Chondrocyte (in vitro differentiated cells): ENCODE measurements around the gene HIBCH. TPM values are rescaled to one million over a fixed set of nuclear protein-coding genes. Genes with fewer than 3 reads are reported as not detected.

Experiments used
- DNase-seq: peaks from one replicate; pipeline ENCODE4 v3.0.0; 2021; ENCODE audit warnings: mixed read lengths, low spot score
- H3K27ac Mint-ChIP-seq: one replicate; pipeline ENCODE4 v1.8.0; 2021; ENCODE audit warnings: mild to moderate bottlenecking, moderate library complexity, mixed read lengths; ENCODE audit not compliant: unreplicated experiment
- H3K27me3 Mint-ChIP-seq: 2 replicates; pipeline ENCODE4 v1.8.0; 2021; ENCODE audit warnings: low read depth, mixed read lengths
- H3K36me3 Mint-ChIP-seq: 2 replicates; pipeline ENCODE4 v1.8.0; 2021; ENCODE audit warnings: low read depth, mixed read lengths
- H3K4me1 Mint-ChIP-seq: 2 replicates; pipeline ENCODE4 v1.8.0; 2021; ENCODE audit warnings: low read depth, mild to moderate bottlenecking, mixed read lengths
- H3K4me3 Mint-ChIP-seq: one replicate; pipeline ENCODE4 v1.8.0; 2021; ENCODE audit warnings: mild to moderate bottlenecking, moderate library complexity, mixed read lengths; ENCODE audit not compliant: unreplicated experiment
- H3K9me3 Mint-ChIP-seq: 2 replicates; pipeline ENCODE4 v1.8.0; 2021; ENCODE audit warnings: low read depth, mixed read lengths
- total RNA-seq: library from RNA; stranded (reverse); gene quantifications from 3 replicates; pipeline ENCODE4 v1.2.1, GENCODE V29; 2021
- TF ChIP-seq, protein P1 (sequence below): fragments of 200-600 bp; sonication (generic); IDR thresholded peaks from 2 replicates; pipeline ENCODE4 v1.5.0; 2021; ENCODE audit warnings: antibody characterized with exemption, mild to moderate bottlenecking, moderate library complexity

The HIBCH gene
- total RNA-seq, 1 donor from 2014 or later: 19.1 TPM

DNA sequence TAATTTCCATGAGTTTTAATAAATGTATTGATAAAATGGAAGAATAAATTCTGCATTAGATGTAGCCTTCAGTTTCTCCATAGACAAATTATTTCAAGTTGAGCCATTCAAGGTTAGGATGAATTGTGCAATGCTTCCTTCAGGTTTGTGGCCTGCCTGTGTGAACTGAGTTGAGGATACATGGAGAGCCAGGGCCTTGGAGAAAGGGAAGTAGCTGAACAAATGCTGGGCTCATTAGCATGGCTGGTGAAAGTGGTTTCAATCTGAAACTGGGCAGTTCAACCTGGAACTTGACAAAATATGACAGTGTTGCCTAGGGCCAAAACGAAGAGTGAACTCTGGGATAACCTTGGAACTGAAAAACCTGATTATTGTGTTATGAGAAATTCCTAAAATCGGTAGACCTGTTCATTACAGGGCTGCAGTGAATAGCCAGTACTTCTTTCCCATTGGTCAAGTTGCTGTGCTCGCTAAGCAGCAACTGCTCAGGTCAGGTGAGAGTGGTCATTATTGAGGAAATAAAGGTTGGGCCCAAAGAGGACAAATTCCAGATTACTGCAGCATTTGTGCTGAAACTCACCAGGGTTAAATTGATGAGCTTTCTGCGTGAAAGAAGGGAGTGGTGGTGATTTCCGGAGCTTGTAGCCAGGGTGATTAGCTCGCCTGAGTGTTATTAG lies 36.5 kb upstream of the HIBCH start:
- H3K27ac Mint-ChIP-seq: no peak overlapping the region

DNA sequence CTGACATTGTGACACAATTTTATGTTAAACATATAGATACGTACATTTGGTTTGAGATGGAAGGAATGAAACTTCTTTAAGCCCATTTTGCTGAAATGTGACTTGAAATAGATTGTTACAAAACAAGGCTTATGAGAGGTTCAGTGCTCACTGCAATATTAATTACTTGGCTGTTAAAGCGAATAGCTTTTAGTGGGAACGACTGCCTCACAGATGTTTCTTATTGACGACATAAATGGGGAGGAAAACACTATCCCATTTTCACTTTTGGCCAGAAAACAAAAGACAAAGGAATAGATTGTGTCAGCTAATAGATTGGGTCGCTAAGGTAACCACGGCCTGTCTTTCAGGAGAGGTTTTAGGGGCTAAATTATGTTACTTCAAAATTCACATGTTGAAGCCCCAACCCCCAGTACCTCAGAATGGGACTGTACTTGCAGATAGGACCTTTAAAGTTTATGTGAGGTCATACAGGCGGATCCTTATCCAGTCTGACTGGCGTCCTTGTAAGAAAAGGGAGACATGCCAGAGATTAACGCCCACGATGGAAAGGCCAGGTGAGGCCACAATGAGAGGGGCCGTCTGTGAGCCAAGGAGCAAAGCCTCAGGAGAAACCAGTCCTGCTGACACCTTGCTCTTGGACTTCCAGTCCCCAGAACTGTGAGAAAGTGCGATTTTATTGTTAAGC lies 34.5 kb upstream of the HIBCH start:
- Mint-ChIP-seq H3K9me3 (no peaks in the 10 kb centered on the region), H3K27ac (no peak overlapping the region), H3K27me3 (no peaks in the 10 kb centered on the region), H3K4me3 (no peak overlapping the region), H3K36me3 (no peaks in the 10 kb centered on the region), H3K4me1 (peaks cover 9% of the 10 kb centered on the region)
- no peak for DNase-seq
- TF ChIP-seq, protein P1, sequence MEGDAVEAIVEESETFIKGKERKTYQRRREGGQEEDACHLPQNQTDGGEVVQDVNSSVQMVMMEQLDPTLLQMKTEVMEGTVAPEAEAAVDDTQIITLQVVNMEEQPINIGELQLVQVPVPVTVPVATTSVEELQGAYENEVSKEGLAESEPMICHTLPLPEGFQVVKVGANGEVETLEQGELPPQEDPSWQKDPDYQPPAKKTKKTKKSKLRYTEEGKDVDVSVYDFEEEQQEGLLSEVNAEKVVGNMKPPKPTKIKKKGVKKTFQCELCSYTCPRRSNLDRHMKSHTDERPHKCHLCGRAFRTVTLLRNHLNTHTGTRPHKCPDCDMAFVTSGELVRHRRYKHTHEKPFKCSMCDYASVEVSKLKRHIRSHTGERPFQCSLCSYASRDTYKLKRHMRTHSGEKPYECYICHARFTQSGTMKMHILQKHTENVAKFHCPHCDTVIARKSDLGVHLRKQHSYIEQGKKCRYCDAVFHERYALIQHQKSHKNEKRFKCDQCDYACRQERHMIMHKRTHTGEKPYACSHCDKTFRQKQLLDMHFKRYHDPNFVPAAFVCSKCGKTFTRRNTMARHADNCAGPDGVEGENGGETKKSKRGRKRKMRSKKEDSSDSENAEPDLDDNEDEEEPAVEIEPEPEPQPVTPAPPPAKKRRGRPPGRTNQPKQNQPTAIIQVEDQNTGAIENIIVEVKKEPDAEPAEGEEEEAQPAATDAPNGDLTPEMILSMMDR: no peak

More for the DNA sequence above, 36.5 kb upstream of the HIBCH start:
- Mint-ChIP-seq H3K4me3 (no peak overlapping the region), H3K36me3 (no peaks in the 10 kb centered on the region), H3K4me1 (peaks cover 26% of the 10 kb centered on the region), H3K9me3 (no peaks in the 10 kb centered on the region), H3K27me3 (no peaks in the 10 kb centered on the region)
- no peak for DNase-seq
- TF ChIP-seq, protein P1: no peak

GRCh38 chr2:190353537-190353899 lies 33.9 kb upstream of the HIBCH start:
- H3K27me3 Mint-ChIP-seq: no peaks in the 10 kb centered on the region
- no peaks in the 10 kb centered on the region for H3K36me3 Mint-ChIP-seq
- no peak overlapping the region for H3K27ac Mint-ChIP-seq
- peaks cover 3% of the 10 kb centered on the region for H3K4me1 Mint-ChIP-seq
- TF ChIP-seq, protein P1: no peak
- DNase-seq: no peak
- H3K4me3 Mint-ChIP-seq: no peak overlapping the region
- H3K9me3 Mint-ChIP-seq: no peaks in the 10 kb centered on the region

DNA sequence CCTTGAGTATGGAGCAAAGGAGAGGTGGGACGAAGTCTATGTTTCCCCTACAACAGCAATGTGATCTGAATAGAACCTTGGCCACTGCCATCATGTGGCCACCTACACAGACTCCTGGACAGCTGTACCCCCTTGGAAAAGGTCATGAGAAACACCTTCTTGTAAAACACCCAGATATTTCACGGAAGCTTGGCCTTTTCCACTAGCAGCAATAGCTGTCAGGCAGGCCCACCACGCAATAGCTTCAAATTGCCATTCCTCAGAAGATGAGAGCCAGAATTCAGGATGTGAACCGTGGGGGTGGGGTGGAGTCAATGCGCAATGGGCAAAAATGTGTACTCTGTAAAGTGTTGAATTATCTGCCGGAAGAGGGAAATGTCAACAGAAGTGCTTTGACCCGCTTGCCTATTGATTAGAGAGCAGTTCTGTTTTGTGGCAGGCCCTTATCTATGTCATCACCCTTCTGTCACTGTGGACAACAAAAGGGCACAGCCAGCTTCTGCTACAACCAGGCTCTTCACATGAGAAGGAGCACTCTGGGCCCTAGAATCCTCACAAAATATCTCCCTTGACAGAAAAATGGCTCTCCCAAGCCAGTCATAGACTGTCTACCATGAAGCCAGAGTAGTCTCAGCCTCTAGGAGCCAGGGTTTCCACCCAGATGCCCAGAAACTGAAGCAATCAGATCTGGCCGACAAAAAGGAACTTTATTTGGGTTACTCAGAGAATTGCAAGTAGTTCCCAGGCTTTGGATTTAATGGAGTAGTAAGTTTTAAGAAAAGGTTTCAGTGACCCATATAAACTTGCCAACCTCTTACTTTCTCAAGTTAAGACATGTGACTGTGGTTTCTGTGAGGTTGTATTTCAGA lies 33.3 kb upstream of the HIBCH start:
- H3K27ac Mint-ChIP-seq: no peak overlapping the region
- H3K9me3 Mint-ChIP-seq: no peaks in the 10 kb centered on the region
- no peak for DNase-seq

More for the DNA sequence above, 33.3 kb upstream of the HIBCH start:
- TF ChIP-seq, protein P1: no peak
- H3K4me3 Mint-ChIP-seq: no peak overlapping the region
- H3K27me3 Mint-ChIP-seq: no peaks in the 10 kb centered on the region
- peaks cover 3% of the 10 kb centered on the region for H3K4me1 Mint-ChIP-seq
- H3K36me3 Mint-ChIP-seq: no peaks in the 10 kb centered on the region
